Trophoblast cell (in vitro differentiated cells and primary cell): ENCODE data around the gene ASCC1.

Experiments used
- DNase-seq, 2 donors: peaks; one replicate each; pipeline ENCODE4 v3.0.0-alpha.2; 2016
- H2AFZ ChIP-seq: 2 replicates; pipeline ENCODE4 v1.6.1; 2013; ENCODE audit warnings: low read length, moderate library complexity, mild to moderate bottlenecking; ENCODE audit not compliant: insufficient read depth, poor library complexity
- H2AK5ac ChIP-seq: 2 replicates; pipeline ENCODE4 v1.6.1; 2013; ENCODE audit warnings: mild to moderate bottlenecking, low read length
- H2BK120ac ChIP-seq: 2 replicates; pipeline ENCODE4 v1.6.1; 2013; ENCODE audit warnings: low read length, mild to moderate bottlenecking, moderate library complexity; ENCODE audit not compliant: insufficient read depth, poor library complexity
- H2BK12ac ChIP-seq: 2 replicates; pipeline ENCODE4 v1.6.1; 2013; ENCODE audit warnings: mild to moderate bottlenecking, low read length, moderate library complexity
- H2BK5ac ChIP-seq: 2 replicates; pipeline ENCODE4 v1.6.1; 2013; ENCODE audit warnings: low read length, low read depth, moderate library complexity, mild to moderate bottlenecking; ENCODE audit not compliant: poor library complexity
- H3K14ac ChIP-seq: 2 replicates; pipeline ENCODE4 v1.6.1; 2013; ENCODE audit warnings: mild to moderate bottlenecking, low read length
- H3K18ac ChIP-seq: 2 replicates; pipeline ENCODE4 v1.6.1; 2013; ENCODE audit warnings: mild to moderate bottlenecking, low read length
- H3K23ac ChIP-seq: 2 replicates; pipeline ENCODE4 v1.6.1; 2013; ENCODE audit warnings: low read length
- H3K27ac ChIP-seq: 2 replicates; pipeline ENCODE4 v1.5.1; 2013; ENCODE audit warnings: low read depth, mild to moderate bottlenecking, inconsistent platforms, low read length, moderate library complexity
- H3K27me3 ChIP-seq: 2 replicates; pipeline ENCODE4 v1.6.1; 2013; ENCODE audit warnings: inconsistent platforms, mild to moderate bottlenecking, low read length, moderate library complexity; ENCODE audit not compliant: insufficient read depth
- H3K36me3 ChIP-seq, 2 experiments: 1 replicate in 1 of 2; 2 replicates in 1 of 2; pipeline ENCODE4 v1.6.1; 2013; ENCODE audit warnings: low read length in 2 of 2, mild to moderate bottlenecking in 2 of 2, moderate library complexity in 1 of 2; ENCODE audit not compliant: insufficient read depth in 2 of 2, control insufficient read depth in 1 of 2
- H3K4ac ChIP-seq: 2 replicates; pipeline ENCODE4 v1.6.1; 2013; ENCODE audit warnings: low read depth, mild to moderate bottlenecking, low read length, moderate library complexity
- H3K4me1 ChIP-seq, 2 experiments: 1 replicate in 1 of 2; 2 replicates in 1 of 2; pipeline ENCODE4 v1.6.1; 2013; ENCODE audit warnings: low read length in 2 of 2, mild to moderate bottlenecking in 2 of 2, moderate library complexity in 1 of 2; ENCODE audit not compliant: insufficient read depth in 2 of 2, control insufficient read depth in 1 of 2
- H3K4me2 ChIP-seq: 2 replicates; pipeline ENCODE4 v1.6.1; 2013; ENCODE audit warnings: inconsistent platforms, mild to moderate bottlenecking, low read length, moderate library complexity
- H3K4me3 ChIP-seq: 2 replicates; pipeline ENCODE4 v1.5.1; 2013; ENCODE audit warnings: mild to moderate bottlenecking, low read depth, low read length, inconsistent platforms
- H3K79me1 ChIP-seq: one replicate; pipeline ENCODE4 v1.6.1; 2013; ENCODE audit warnings: low read length
- H3K79me2 ChIP-seq: 2 replicates; pipeline ENCODE4 v1.6.1; 2013; ENCODE audit warnings: low read length, mild to moderate bottlenecking; ENCODE audit not compliant: control insufficient read depth, insufficient read depth, poor library complexity
- H3K9ac ChIP-seq: 2 replicates; pipeline ENCODE4 v1.6.1; 2013; ENCODE audit warnings: mild to moderate bottlenecking, low read length
- H3K9me3 ChIP-seq: 2 replicates; pipeline ENCODE4 v1.6.1; 2013; ENCODE audit warnings: low read depth, mild to moderate bottlenecking, control low read depth, inconsistent platforms, low read length; ENCODE audit not compliant: insufficient read depth
- H4K12ac ChIP-seq: 2 replicates; pipeline ENCODE4 v1.6.1; 2013; ENCODE audit warnings: low read depth, mild to moderate bottlenecking, low read length, moderate library complexity
- H4K8ac ChIP-seq: 2 replicates; pipeline ENCODE4 v1.6.1; 2013; ENCODE audit warnings: low read depth, mild to moderate bottlenecking, low read length, moderate library complexity
- H4K91ac ChIP-seq: one replicate; pipeline ENCODE4 v1.6.1; 2013; ENCODE audit warnings: low read depth, mild to moderate bottlenecking, low read length, moderate library complexity
- WGBS: extraction: QIAGEN DNeasy Blood & Tissue Kit; methylation state at CpG from one replicate; pipeline ENCODE4 v1.1.7; 2013; ENCODE audit warnings: missing lambda C conversion rate; ENCODE audit not compliant: insufficient read length, insufficient coverage; ENCODE audit errors: extremely low coverage; 5-methylcytosine and 5-hydroxymethylcytosine counted together

The ASCC1 gene

GRCh38 chr10:72220637-72221036, 4.6 kb upstream of the ASCC1 start:
- Histone ChIP-seq H2BK120ac (no peak overlapping the region), H3K79me1 (peaks cover 8% of the 10 kb centered on the region), H2AFZ (no peak overlapping the region), H2AK5ac (no peak overlapping the region), H4K8ac (no peak overlapping the region), H3K14ac (no peak overlapping the region), H3K36me3 (peaks cover 8 to 12% of the 10 kb centered on the region in 2 experiments), H4K12ac (no peak overlapping the region), H3K4ac (no peak overlapping the region), H2BK5ac (no peak overlapping the region), H3K27me3 (no peaks in the 10 kb centered on the region), H3K4me3 (no peak overlapping the region), H3K9ac (no peak overlapping the region), H3K4me1 (peaks cover 4 to 5% of the 10 kb centered on the region in 2 experiments), H3K4me2 (no peak overlapping the region), H3K9me3 (no peaks in the 10 kb centered on the region), H3K79me2 (peaks cover 5% of the 10 kb centered on the region), H2BK12ac (no peak overlapping the region), H3K23ac (no peak overlapping the region), H3K18ac (no peak overlapping the region), H3K27ac (no peak overlapping the region), H4K91ac (no peak overlapping the region)
- no CpG with 5 or more reads among the region's 8 CpGs for WGBS
- no peak for DNase-seq

- peaks cover 6 to 7% of the 10 kb centered on the region in 2 experiments for H3K36me3 ChIP-seq
- H3K9me3 ChIP-seq, result no peaks in the 10 kb centered on the region
- peaks cover 5 to 7% of the 10 kb centered on the region in 2 experiments for H3K4me1 ChIP-seq
- no peak overlapping the region for H2BK12ac ChIP-seq
- no peak overlapping the region for H3K18ac ChIP-seq
- H2BK5ac ChIP-seq, result no peak overlapping the region
- H2AFZ ChIP-seq, result no peak overlapping the region
- no peak overlapping the region for H2BK120ac ChIP-seq
- H3K27me3 ChIP-seq, result no peaks in the 10 kb centered on the region
- H4K12ac ChIP-seq, result no peak overlapping the region
- H3K79me1 ChIP-seq, result peaks cover 13% of the 10 kb centered on the region
- no peak overlapping the region for H3K23ac ChIP-seq
- H3K14ac ChIP-seq, result no peak overlapping the region
- WGBS, result no CpG with 5 or more reads among the region's 6 CpGs
- no peak overlapping the region for H4K91ac ChIP-seq
- H3K9ac ChIP-seq, result no peak overlapping the region
- H2AK5ac ChIP-seq, result no peak overlapping the region
- no peak for DNase-seq
- no peak overlapping the region for H3K4me2 ChIP-seq
- H3K27ac ChIP-seq, result no peak overlapping the region
- H3K79me2 ChIP-seq, result peaks cover 6% of the 10 kb centered on the region
- H3K4ac ChIP-seq, result no peak overlapping the region
- H3K4me3 ChIP-seq, result no peak overlapping the region
- H4K8ac ChIP-seq, result no peak overlapping the region
Observed at GRCh38 chr10:72219235-72219814, 3.2 kb upstream of the ASCC1 start.

GRCh38 chr10:72218726-72219125, 2.6 kb upstream of the ASCC1 start:
- Histone ChIP-seq H4K12ac (no peak overlapping the region), H3K4ac (peak overlapping the region; percentile 42), H3K4me2 (no peak overlapping the region), H2AK5ac (no peak overlapping the region), H2BK12ac (no peak overlapping the region), H3K4me3 (no peak overlapping the region), H3K27ac (no peak overlapping the region), H3K18ac (no peak overlapping the region), H3K79me1 (peaks cover 13% of the 10 kb centered on the region), H2BK5ac (no peak overlapping the region), H4K8ac (no peak overlapping the region), H3K9me3 (no peaks in the 10 kb centered on the region), H3K36me3 (peaks cover 6 to 7% of the 10 kb centered on the region in 2 experiments), H3K4me1 (peaks cover 5 to 7% of the 10 kb centered on the region in 2 experiments), H3K79me2 (peaks cover 6% of the 10 kb centered on the region), H3K23ac (no peak overlapping the region), H3K14ac (no peak overlapping the region), H2AFZ (no peak overlapping the region), H3K9ac (no peak overlapping the region), H4K91ac (no peak overlapping the region), H3K27me3 (no peaks in the 10 kb centered on the region), H2BK120ac (no peak overlapping the region)
- no CpG with 5 or more reads among the region's 2 CpGs for WGBS
- DNase-seq, result no peak

GRCh38 chr10:72218325-72218724, 2.2 kb upstream of the ASCC1 start:
- H2BK12ac ChIP-seq, result no peak overlapping the region
- no peak overlapping the region for H3K4ac ChIP-seq
- WGBS, result no CpG with 5 or more reads among the region's 1 CpG
- DNase-seq, result no peak
- no peak overlapping the region for H3K4me3 ChIP-seq
- peaks cover 5 to 7% of the 10 kb centered on the region in 2 experiments for H3K4me1 ChIP-seq
- no peak overlapping the region for H3K9ac ChIP-seq
- no peak overlapping the region for H4K12ac ChIP-seq
- H2AFZ ChIP-seq, result no peak overlapping the region
- no peak overlapping the region for H4K8ac ChIP-seq
- no peak overlapping the region for H4K91ac ChIP-seq
- peaks cover 13% of the 10 kb centered on the region for H3K79me1 ChIP-seq
- no peak overlapping the region for H2AK5ac ChIP-seq
- H3K18ac ChIP-seq, result no peak overlapping the region
- no peak overlapping the region for H3K14ac ChIP-seq
- H2BK5ac ChIP-seq, result no peak overlapping the region
- no peak overlapping the region for H2BK120ac ChIP-seq
- no peak overlapping the region for H3K4me2 ChIP-seq
- H3K9me3 ChIP-seq, result no peaks in the 10 kb centered on the region
- H3K36me3 ChIP-seq, result peaks cover 6 to 7% of the 10 kb centered on the region in 2 experiments
- no peaks in the 10 kb centered on the region for H3K27me3 ChIP-seq
- no peak overlapping the region for H3K23ac ChIP-seq
- H3K79me2 ChIP-seq, result peaks cover 6% of the 10 kb centered on the region
- no peak overlapping the region for H3K27ac ChIP-seq
